ENCODE results near the gene ZNF578. TPM values are rescaled to one million over a fixed set of nuclear protein-coding genes. Genes with fewer than 3 reads are reported as not detected.
A peak's percentile ranks its signal among the peaks of the same experiment; 100 is the strongest.

ZNF578 gene
- total and polyA plus RNA-seq, 2 of the 8 experiments (the other 6 are each of a cell fraction or from before 2014, with no cell fraction given): 1.6 to 4.2 TPM

DNA sequence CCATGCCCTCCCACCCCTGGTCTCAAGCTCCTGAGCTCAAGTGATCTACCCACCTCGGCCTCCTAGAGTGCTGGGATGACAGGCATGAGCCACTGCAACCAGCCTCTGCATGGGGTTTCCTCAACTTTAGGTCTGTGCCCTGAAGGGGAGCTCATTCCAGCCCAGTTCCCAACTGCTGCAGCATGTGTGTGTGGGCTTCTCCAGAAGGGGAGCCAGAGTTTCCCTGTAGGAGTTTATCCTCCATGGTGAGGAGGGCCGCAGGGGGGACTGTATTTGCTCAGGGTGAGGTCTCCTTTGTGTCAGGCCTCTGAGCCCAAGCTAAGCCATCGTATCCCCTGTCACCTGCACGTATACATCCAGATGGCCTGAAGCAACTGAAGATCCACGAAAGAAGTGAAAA, 62.8 kb downstream of the ZNF578 start:
- no peaks in the 10 kb centered on the region for H3K79me1 ChIP-seq (ENCODE audit: low read depth, low read length)
- CTCF ChIA-PET (ENCODE audit: partially characterized antibody): interaction anchor here (0.8 to 1.0 kb wide), 3 partner anchors 9 to 171 kb away, joined by 3 to 5 read pairs (median 4); no protein-coding TSS in a partner anchor
- H3K9ac ChIP-seq (replicated peaks in 1 of 4; ENCODE audit: extremely low read depth in 1 of 4, low read depth in 3 of 4, low read length in 3 of 4): no peak overlapping the region
- H2BK15ac ChIP-seq (ENCODE audit: low read length): no peak overlapping the region
- no peak overlapping the region for H4K8ac ChIP-seq (ENCODE audit: extremely low read depth, insufficient read depth, low read length)
- H3K79me2 ChIP-seq (ENCODE audit: control insufficient read depth in 1 of 2, insufficient read depth in 2 of 2, low read length in 2 of 2): no peaks in the 10 kb centered on the region
- FAIRE-seq (no peak), DNase-seq (ENCODE audit: low read depth in 1 of 2, low spot score in 2 of 2) (no peak)
- H3K4me3 ChIP-seq (ENCODE audit: extremely low read depth in 1 of 4, insufficient read depth in 2 of 4, low read depth in 3 of 4, low read length in 4 of 4): no peak overlapping the region
- no peak overlapping the region for H4K91ac ChIP-seq (replicated peaks; ENCODE audit: insufficient read length, low read length)
- no peaks in the 10 kb centered on the region for H3K27me3 ChIP-seq (replicated peaks in 1 of 4; ENCODE audit: control insufficient read depth in 3 of 4, extremely low read depth in 1 of 4, insufficient read depth in 3 of 4, low read length in 3 of 4)
- H3K36me3 ChIP-seq (ENCODE audit: control insufficient read depth in 2 of 4, insufficient read depth in 4 of 4, low read length in 3 of 4): peaks cover 0 to 7% (median 0%) of the 10 kb centered on the region in 4 experiments; a peak in 2 of 8 replicates
- WGBS, 2 experiments (ENCODE audit: extremely low coverage in 1 of 2, insufficient coverage in 1 of 2, insufficient read length in 1 of 2, insufficient replicate concordance in 2 of 2, low coverage in 1 of 2, low lambda C conversion rate in 2 of 2, missing lambda C conversion rate in 1 of 2): 85% methylated on average over 5 of the region's 5 CpGs; no CpG with 5 or more reads in 1 of the 2 experiments
- TF ChIP-seq, protein P1, sequence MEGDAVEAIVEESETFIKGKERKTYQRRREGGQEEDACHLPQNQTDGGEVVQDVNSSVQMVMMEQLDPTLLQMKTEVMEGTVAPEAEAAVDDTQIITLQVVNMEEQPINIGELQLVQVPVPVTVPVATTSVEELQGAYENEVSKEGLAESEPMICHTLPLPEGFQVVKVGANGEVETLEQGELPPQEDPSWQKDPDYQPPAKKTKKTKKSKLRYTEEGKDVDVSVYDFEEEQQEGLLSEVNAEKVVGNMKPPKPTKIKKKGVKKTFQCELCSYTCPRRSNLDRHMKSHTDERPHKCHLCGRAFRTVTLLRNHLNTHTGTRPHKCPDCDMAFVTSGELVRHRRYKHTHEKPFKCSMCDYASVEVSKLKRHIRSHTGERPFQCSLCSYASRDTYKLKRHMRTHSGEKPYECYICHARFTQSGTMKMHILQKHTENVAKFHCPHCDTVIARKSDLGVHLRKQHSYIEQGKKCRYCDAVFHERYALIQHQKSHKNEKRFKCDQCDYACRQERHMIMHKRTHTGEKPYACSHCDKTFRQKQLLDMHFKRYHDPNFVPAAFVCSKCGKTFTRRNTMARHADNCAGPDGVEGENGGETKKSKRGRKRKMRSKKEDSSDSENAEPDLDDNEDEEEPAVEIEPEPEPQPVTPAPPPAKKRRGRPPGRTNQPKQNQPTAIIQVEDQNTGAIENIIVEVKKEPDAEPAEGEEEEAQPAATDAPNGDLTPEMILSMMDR (IDR thresholded peaks at IDR 0.05; ENCODE audit: control extremely low read depth in 1 of 3, insufficient read depth in 1 of 3, low read depth in 1 of 3, low read length in 3 of 3): peak in 2 of 3 experiments; percentile 18 to 23; a peak in 2 of 4 replicates
- TF ChIP-seq RAD21 (IDR thresholded peaks at IDR 0.05 in 1 of 2, conservative IDR thresholded peaks at IDR 0.05 in 1 of 2; ENCODE audit: low read depth in 2 of 2, low read length in 2 of 2) (peak in 1 of 2 experiments; percentile 18; a peak in 1 of 4 replicates), HDAC2 (IDR thresholded peaks at IDR 0.05; ENCODE audit: borderline replicate concordance in 1 of 2, low read depth in 2 of 2, low read length in 2 of 2) (no peak)
- H2BK20ac ChIP-seq (ENCODE audit: low read length): no peak overlapping the region
- no peak overlapping the region for H2BK120ac ChIP-seq (replicated peaks; ENCODE audit: low read depth, low read length)
- H4K5ac ChIP-seq (ENCODE audit: insufficient read length, low read depth, low read length): no peak overlapping the region
- no peaks in the 10 kb centered on the region for H4K20me1 ChIP-seq (replicated peaks in 1 of 2; ENCODE audit: control insufficient read depth in 1 of 2, insufficient read depth in 2 of 2, low read length in 2 of 2)
- POLR2A ChIA-PET (ENCODE audit: partially characterized antibody): interaction anchor here (1.0 kb wide), 1 partner anchor 11 kb away, joined by 4 read pairs; no protein-coding TSS in a partner anchor
- H3K23me2 ChIP-seq (ENCODE audit: low read depth, low read length): no peaks in the 10 kb centered on the region
- H3K23ac ChIP-seq (ENCODE audit: insufficient read length): no peak overlapping the region
- no peak overlapping the region for H3K18ac ChIP-seq (ENCODE audit: extremely low read depth, low read length)
- H3K4me2 ChIP-seq (ENCODE audit: insufficient read depth in 1 of 2, low read depth in 2 of 2, low read length in 2 of 2): no peak overlapping the region
- no peaks in the 10 kb centered on the region for H3K9me3 ChIP-seq (ENCODE audit: insufficient read depth in 2 of 2, low read depth in 1 of 2, low read length in 1 of 2)
- H3K4me1 ChIP-seq (replicated peaks in 1 of 4; ENCODE audit: control insufficient read depth in 3 of 4, insufficient read depth in 4 of 4, low read length in 3 of 4): peaks cover 2 to 14% (median 10%) of the 10 kb centered on the region in 4 experiments; a peak in 5 of 7 replicates
- H2AFZ ChIP-seq (ENCODE audit: low read length): no peak overlapping the region
- H3K56ac ChIP-seq (replicated peaks; ENCODE audit: insufficient read length, low read depth, low read length): no peak overlapping the region
- no peak overlapping the region for H2BK12ac ChIP-seq (ENCODE audit: low read depth, low read length)
- H2AK5ac ChIP-seq (ENCODE audit: low read depth, low read length): no peak overlapping the region
- no peak overlapping the region for H3K14ac ChIP-seq (ENCODE audit: insufficient read length)
- H3K4ac ChIP-seq (replicated peaks; ENCODE audit: insufficient read length, low read depth, low read length): no peak overlapping the region
- H2BK5ac ChIP-seq (ENCODE audit: low read depth, low read length): no peak overlapping the region
- H3K27ac ChIP-seq (ENCODE audit: low read depth, low read length): no peak overlapping the region

All from H1 (cell line).